Heart right ventricle (tissue), 16 donors: ENCODE results near the gene FOXK2. TPM values are rescaled to one million over a fixed set of nuclear protein-coding genes. Genes with fewer than 3 reads are reported as not detected.

Source experiments
- ATAC-seq, 8 donors: fragments of 200-7000 bp; cut with Tn5 transposase; one replicate each; pipeline ENCODE4 v1.9.1; 2020; ENCODE audit warnings: mild to moderate bottlenecking in 8 of 8, moderate library complexity in 8 of 8, moderate number of reproducible peaks in 1 of 8
- DNase-seq, 2 donors: peaks; one replicate each; pipeline ENCODE4 v3.0.0-alpha.2; 2020
- H3K27ac ChIP-seq, 10 donors: fragments of 200-600 bp; sonication (generic) in 2 of 10; one replicate each; pipeline versions ENCODE4 v1.5.0 to v1.8.0; 2020 to 2022; ENCODE audit warnings: mild to moderate bottlenecking in 3 of 10
- H3K27me3 ChIP-seq, 7 donors: fragments of 200-600 bp; one replicate each; pipeline ENCODE4 v1.8.0; 2021 to 2022; ENCODE audit warnings: mild to moderate bottlenecking in 2 of 7
- H3K36me3 ChIP-seq, 9 donors: fragments of 200-600 bp; sonication (generic) in 1 of 9; one replicate each; pipeline versions ENCODE4 v1.5.0 to v1.8.0; 2020 to 2022; ENCODE audit warnings: mild to moderate bottlenecking in 2 of 9
- H3K4me1 ChIP-seq, 9 donors: fragments of 200-600 bp; sonication (generic) in 1 of 9; one replicate each; pipeline versions ENCODE4 v1.5.0 to v1.8.0; 2020 to 2022; ENCODE audit warnings: mild to moderate bottlenecking in 4 of 9
- H3K4me3 ChIP-seq, 10 donors: fragments of 200-600 bp; sonication (generic) in 2 of 10; one replicate each; pipeline versions ENCODE4 v1.5.0 to v1.8.0; 2020 to 2022; ENCODE audit warnings: mild to moderate bottlenecking in 7 of 10, moderate library complexity in 2 of 10
- H3K9me3 ChIP-seq, 11 donors: fragments of 200-600 bp in 10 of 11; sonication (generic) in 2 of 11; one replicate each; pipeline versions ENCODE4 v1.5.0 to v1.8.0; 2013 to 2022; ENCODE audit warnings: mild to moderate bottlenecking in 2 of 11, control low read depth in 1 of 11, moderate library complexity in 1 of 11
- CTCF ChIP-seq, 9 donors: fragments of 200-600 bp; sonication (generic) in 2 of 9; IDR thresholded peaks; one replicate each; pipeline versions ENCODE4 v1.5.0 to v1.8.0; 2021 to 2022; ENCODE audit warnings: antibody characterized with exemption in 9 of 9, mild to moderate bottlenecking in 5 of 9, moderate library complexity in 1 of 9
- WGBS, 2 donors: extraction: QIAGEN DNeasy Blood & Tissue Kit; methylation state at CpG; one replicate each; pipeline ENCODE4 v1.1.7; 2013; ENCODE audit warnings: inconsistent platforms in 1 of 2; 5-methylcytosine and 5-hydroxymethylcytosine counted together
- intact Hi-C, 10 donors: fragments of 100-400 bp; cut with DNase I; formaldehyde crosslinking; loops; one replicate each; pipeline versions ENCODE4 v1.11.1 to v1.14.2; 2022
- polyA plus RNA-seq, 2 donors: library from polyadenylated mRNA; stranded (reverse); fragments of 200-250 nt; gene quantifications; one replicate each; pipeline ENCODE4 v1.2.3, GENCODE V29; 2013
- total RNA-seq, 10 donors: library from RNA; stranded (reverse); fragmentation: NEBNext Ultra II Directional in 3 of 10; extraction: Animal tissue kit (Norgen Biotek cat#: 25700) in 3 of 10; gene quantifications; one replicate each; pipeline versions ENCODE4 v1.2.1 to v1.2.4, GENCODE V29; 2021 to 2023
- donor health status: Arrhythmogenic right ventricular cardiomyopathy.
- donor health status: ischemic (EF 13 %, LVEDD 7.1; RV severe dilation, severe dysfunction).
- donor health status: healthy with polysubstance abuse.
- donor health status: DM: no; HTN: yes; CAD: no.
- donor health status: DM: no; HTN: no; CAD: no.
- donor health status: ischemic (EF 25% LVEDD 6.9; RV normal size, moderate dysfunction).
- donor health status: ischemic (EF 25% LVEDD 5.7; RV mildly dilated, moderate dysfunction).
- donor health status: healthy.
- donor health status: DM: yes; HTN: yes; CAD: no.
- donor health status: Ischemic cardiomyopathy.
- donor health status: ischemic (EF 35%, LVEDD 5.7; RV mildly dilated, moderate dysfunction).
- donor health status: nonischemic (EF 11% LVEDD 7.7; RV severe dilation, severe dysfunction).
- donor health status: DM: yes; HTN: yes; CAD: no.
- donor health status: PGD.
- donor health status: ischemic (EF 29% LVEDD 5.4; RV normal size, mild dysfunction).
- donor health status: nonischemic (EF 23%, LVEDD 6.1; RV moderate dilation, normal function).

Gene FOXK2
- total and polyA plus RNA-seq, 12 donors = 16.5 to 66.6 (median 30.6) TPM

DNA sequence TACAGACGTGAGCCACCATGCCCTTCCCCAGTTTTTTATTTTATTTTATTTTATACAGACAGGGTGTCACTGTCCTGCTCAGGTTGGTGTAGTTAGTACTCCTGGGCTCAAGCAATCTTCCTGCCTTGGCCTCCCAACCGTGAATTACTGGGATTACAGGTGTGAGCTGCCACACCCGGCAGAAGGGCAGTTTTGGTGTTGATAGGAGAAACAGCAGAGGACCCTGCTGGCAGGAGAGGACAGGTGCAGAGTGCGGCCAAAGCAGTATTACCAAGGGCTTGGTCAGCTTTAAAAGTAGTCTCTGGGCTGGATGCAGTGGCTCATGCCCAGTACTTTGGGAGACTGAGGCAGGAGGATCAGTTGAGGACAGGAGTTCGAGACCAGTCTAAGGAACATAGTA is 22.9 kb downstream of the FOXK2 start:
- intact Hi-C loops = loop anchor here in 1 of 10 donors (10.0 kb wide), 1 partner anchor 48 kb away; no protein-coding TSS in a partner anchor
- no peak overlapping the region for H3K4me3 ChIP-seq
- TF ChIP-seq CTCF (IDR thresholded peaks at IDR 0.05) = no peak
- ATAC-seq = no peak
- H3K27ac ChIP-seq = no peak overlapping the region
- no peaks in the 10 kb centered on the region for H3K27me3 ChIP-seq
- H3K36me3 ChIP-seq = no peaks in the 10 kb centered on the region
- DNase-seq = no peak
- H3K4me1 ChIP-seq = peaks cover 14 to 91% (median 41%) of the 10 kb centered on the region in 9 donors
- WGBS, 2 donors = 91 to 94% methylated on average over 5 of the region's 5 CpGs
- no peaks in the 10 kb centered on the region for H3K9me3 ChIP-seq

- DNase-seq (peak; percentile 45 to 66), ATAC-seq (peak; percentile 48 to 74 (median 63))
- WGBS, 2 donors = 36 to 39% methylated on average over 16 of the region's 16 CpGs
- intact Hi-C loops = loop anchor here in 1 of 10 donors (10.0 kb wide), 1 partner anchor 50 kb away; no protein-coding TSS in a partner anchor
- H3K36me3 ChIP-seq = no peaks in the 10 kb centered on the region
- H3K27ac ChIP-seq = peak overlapping the region in 6 of 10 donors; percentile 3 to 42 (median 16)
- peak overlapping the region in 7 of 10 donors; percentile 5 to 35 (median 14) for H3K4me3 ChIP-seq
- no peaks in the 10 kb centered on the region for H3K9me3 ChIP-seq
- H3K27me3 ChIP-seq = no peaks in the 10 kb centered on the region
- TF ChIP-seq CTCF (IDR thresholded peaks at IDR 0.05) = no peak
- peaks cover 22 to 90% (median 45%) of the 10 kb centered on the region in 9 donors for H3K4me1 ChIP-seq
Observed at GRCh38 chr17:82544431-82545070, 25.0 kb downstream of the FOXK2 start.

DNA sequence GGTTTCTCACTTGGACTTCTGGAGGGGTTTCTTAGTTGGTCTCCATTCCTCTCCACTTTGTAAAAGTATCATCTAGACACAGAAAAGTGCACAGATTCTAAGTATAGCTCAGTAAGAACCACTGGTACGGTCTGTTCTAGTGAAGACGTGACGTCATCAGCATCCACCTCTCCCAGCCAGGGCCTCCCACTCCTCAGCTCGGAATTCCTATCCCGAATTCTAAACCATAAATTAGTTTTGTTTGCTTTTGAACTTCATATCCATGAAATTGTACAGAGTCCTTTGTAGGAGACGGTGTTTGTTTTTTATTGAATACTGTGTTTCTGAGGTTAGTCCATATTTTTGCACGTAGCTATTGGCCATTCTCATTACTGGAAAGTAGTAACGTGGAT is 25.5 kb downstream of the FOXK2 start:
- no peak for DNase-seq
- H3K4me3 ChIP-seq = peak overlapping the region in 6 of 10 donors; percentile 5 to 35 (median 12)
- peak in 7 of 8 donors; percentile 35 to 85 (median 59) for ATAC-seq
- peak overlapping the region in 6 of 10 donors; percentile 3 to 42 (median 16) for H3K27ac ChIP-seq
- no peaks in the 10 kb centered on the region for H3K36me3 ChIP-seq
- intact Hi-C loops = loop anchor here in 1 of 10 donors (10.0 kb wide), 1 partner anchor 50 kb away; no protein-coding TSS in a partner anchor
- TF ChIP-seq CTCF (IDR thresholded peaks at IDR 0.05) = no peak
- peaks cover 22 to 90% (median 46%) of the 10 kb centered on the region in 9 donors for H3K4me1 ChIP-seq
- H3K27me3 ChIP-seq = no peaks in the 10 kb centered on the region
- H3K9me3 ChIP-seq = no peaks in the 10 kb centered on the region
- WGBS, 2 donors = 52 to 55% methylated on average over 8 of the region's 8 CpGs

DNA sequence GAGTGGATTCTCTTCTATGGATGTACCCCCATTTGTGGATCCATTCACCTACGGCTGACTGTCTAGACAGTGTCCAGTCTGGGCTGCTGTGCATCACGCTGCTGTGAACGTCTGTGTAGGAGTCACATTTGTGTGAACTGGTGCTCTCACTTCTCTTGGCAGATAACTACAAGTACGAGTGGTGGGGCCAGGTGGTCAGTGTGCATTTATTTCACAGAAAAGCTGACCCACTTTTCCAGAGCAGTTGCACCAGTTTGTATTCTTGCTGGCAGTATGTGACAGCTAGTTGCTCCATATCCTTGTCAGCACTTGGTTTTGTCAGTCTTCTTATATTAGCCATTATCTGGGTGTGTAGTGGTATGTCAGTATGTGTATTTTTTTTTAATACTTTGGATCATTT is 28.4 kb downstream of the FOXK2 start:
- ATAC-seq = no peak

More for the DNA sequence above, 28.4 kb downstream of the FOXK2 start:
- WGBS, 2 donors = 96% methylated on average over 4 of the region's 4 CpGs
- intact Hi-C loops = loop anchor here in 1 of 10 donors (10.0 kb wide), 1 partner anchor 53 kb away; no protein-coding TSS in a partner anchor
- peaks cover 28 to 90% (median 64%) of the 10 kb centered on the region in 9 donors for H3K4me1 ChIP-seq
- H3K27me3 ChIP-seq = no peaks in the 10 kb centered on the region
- H3K9me3 ChIP-seq = no peaks in the 10 kb centered on the region
- no peaks in the 10 kb centered on the region for H3K36me3 ChIP-seq
- DNase-seq = no peak
- H3K27ac ChIP-seq = peak overlapping the region in 3 of 10 donors; percentile 1 to 48 (median 22)
- no peak overlapping the region for H3K4me3 ChIP-seq
- TF ChIP-seq CTCF (IDR thresholded peaks at IDR 0.05) = no peak
